Upper lobe of right lung (tissue), 1 donor: Measurements from ENCODE around the gene CTSE. TPM values are rescaled to one million over a fixed set of nuclear protein-coding genes. Genes with fewer than 3 reads are reported as not detected.

ENCODE experiments used
- ATAC-seq: fragments of 200-7000 bp; cut with Tn5 transposase; one replicate; pipeline ENCODE4 v1.9.1; 2020; ENCODE audit warnings: mild to moderate bottlenecking, moderate library complexity
- DNase-seq: peaks from one replicate; pipeline ENCODE4 v3.0.0-alpha.2; 2020
- H3K27ac ChIP-seq: fragments of 200-600 bp; one replicate; pipeline ENCODE4 v1.8.0; 2022
- H3K27me3 ChIP-seq: fragments of 200-600 bp; one replicate; pipeline ENCODE4 v1.8.0; 2022; ENCODE audit warnings: mild to moderate bottlenecking
- H3K36me3 ChIP-seq: fragments of 200-600 bp; one replicate; pipeline ENCODE4 v1.8.0; 2022
- H3K4me1 ChIP-seq: fragments of 200-600 bp; one replicate; pipeline ENCODE4 v1.8.0; 2022
- H3K4me3 ChIP-seq: fragments of 200-600 bp; one replicate; pipeline ENCODE4 v1.8.0; 2022; ENCODE audit warnings: mild to moderate bottlenecking
- H3K9me3 ChIP-seq: fragments of 200-600 bp; one replicate; pipeline ENCODE4 v1.8.0; 2022
- CTCF ChIP-seq: fragments of 200-600 bp; IDR thresholded peaks from one replicate; pipeline ENCODE4 v1.8.0; 2022; ENCODE audit warnings: antibody characterized with exemption
- intact Hi-C: fragments of 100-400 bp; cut with DNase I; formaldehyde crosslinking; loops from one replicate; pipeline ENCODE4 v1.11.0; 2022
- long read RNA-seq: library from polyadenylated mRNA; unstranded; transcript quantifications from one replicate; pipeline ENCODE4 v2.0.0, GENCODE V29; 2021
- total RNA-seq: library from RNA; stranded (reverse); fragmentation: NEBNext Ultra II Directional; extraction: Animal tissue kit (Norgen Biotek cat#: 25700); gene quantifications from one replicate; pipeline ENCODE4 v1.2.1, GENCODE V29; 2021
- donor health status: DM: no; HTN: yes; CAD: no; lungs with severe emphysema.

CTSE gene
- 85.8 TPM for total RNA-seq
- long read RNA-seq, transcript CTSE-201 (9 exons, 2,228 nt), result major isoform, 96 of 145 reads
- long read RNA-seq, transcript CTSE-202 (8 exons, 2,071 nt), result minor isoform, 25 of 145 reads
- long read RNA-seq, partial matches to known transcripts, result 15 of 145 reads
- long read RNA-seq, other reads (novel, unspliced or antisense), result 9 of 145 reads

GRCh38 chr1:206023695-206024094, at the start of gene CTSE:
CTSE (minus strand) TSS chr1:206023895; CDS start chr1:206023791, 104 bp downstream.
- Histone ChIP-seq H3K27ac (peak within 1 kb of the TSS; percentile 14), H3K27me3 (no peaks in the 10 kb centered on the region), H3K4me3 (peak within 1 kb of the TSS; percentile 29), H3K36me3 (no peaks in the 10 kb centered on the region), H3K4me1 (no peaks in the 10 kb centered on the region), H3K9me3 (no peaks in the 10 kb centered on the region)
- DNase-seq (peak; percentile 73), ATAC-seq (peak; percentile 93)
- intact Hi-C loops, result no loop called here
- TF ChIP-seq CTCF, result no peak

GRCh38 chr1:206070627-206071304, 47.1 kb upstream of the CTSE start:
- Histone ChIP-seq H3K27me3 (no peaks in the 10 kb centered on the region), H3K4me1 (peaks cover 4% of the 10 kb centered on the region), H3K9me3 (no peaks in the 10 kb centered on the region), H3K36me3 (no peaks in the 10 kb centered on the region), H3K27ac (no peak overlapping the region), H3K4me3 (no peak overlapping the region)
- ATAC-seq, result no peak
- no peak for DNase-seq
- intact Hi-C loops, result no loop called here
- no peak for TF ChIP-seq CTCF

GRCh38 chr1:206068314-206068713, 44.6 kb upstream of the CTSE start:
- DNase-seq (no peak), ATAC-seq (no peak)
- peaks cover 4% of the 10 kb centered on the region for H3K4me1 ChIP-seq
- no peaks in the 10 kb centered on the region for H3K36me3 ChIP-seq
- H3K9me3 ChIP-seq, result no peaks in the 10 kb centered on the region
- peak overlapping the region; percentile 8 for H3K27ac ChIP-seq
- no peak for TF ChIP-seq CTCF
- intact Hi-C loops, result no loop called here
- no peaks in the 10 kb centered on the region for H3K27me3 ChIP-seq
- no peak overlapping the region for H3K4me3 ChIP-seq

GRCh38 chr1:206067486-206068227, 44.0 kb upstream of the CTSE start:
- ATAC-seq, result peak; percentile 81
- no peak for DNase-seq
- H3K27ac ChIP-seq, result peak overlapping the region; percentile 8
- no peaks in the 10 kb centered on the region for H3K36me3 ChIP-seq
- intact Hi-C loops, result no loop called here
- H3K27me3 ChIP-seq, result no peaks in the 10 kb centered on the region
- peaks cover 4% of the 10 kb centered on the region for H3K4me1 ChIP-seq
- no peaks in the 10 kb centered on the region for H3K9me3 ChIP-seq
- TF ChIP-seq CTCF, result no peak
- H3K4me3 ChIP-seq, result no peak overlapping the region

- TF ChIP-seq CTCF, result no peak
- Histone ChIP-seq H3K36me3 (no peaks in the 10 kb centered on the region), H3K27ac (no peak overlapping the region), H3K4me3 (no peak overlapping the region), H3K4me1 (peaks cover 4% of the 10 kb centered on the region), H3K9me3 (no peaks in the 10 kb centered on the region), H3K27me3 (no peaks in the 10 kb centered on the region)
- ATAC-seq, result peak; percentile 72
- DNase-seq, result no peak
- intact Hi-C loops, result no loop called here
Measured at GRCh38 chr1:206066479-206067171, 42.9 kb upstream of the CTSE start.
